GM19395 (cell line): ENCODE results near the gene PRKCE.

ENCODE experiments used
- ATAC-seq: cut with Tn5 transposase; IDR thresholded peaks from one replicate; pipeline ENCODE4 v1.9.1; 2021; ENCODE audit warnings: mild to moderate bottlenecking, moderate library complexity; ENCODE audit not compliant: unreplicated experiment

PRKCE gene

DNA sequence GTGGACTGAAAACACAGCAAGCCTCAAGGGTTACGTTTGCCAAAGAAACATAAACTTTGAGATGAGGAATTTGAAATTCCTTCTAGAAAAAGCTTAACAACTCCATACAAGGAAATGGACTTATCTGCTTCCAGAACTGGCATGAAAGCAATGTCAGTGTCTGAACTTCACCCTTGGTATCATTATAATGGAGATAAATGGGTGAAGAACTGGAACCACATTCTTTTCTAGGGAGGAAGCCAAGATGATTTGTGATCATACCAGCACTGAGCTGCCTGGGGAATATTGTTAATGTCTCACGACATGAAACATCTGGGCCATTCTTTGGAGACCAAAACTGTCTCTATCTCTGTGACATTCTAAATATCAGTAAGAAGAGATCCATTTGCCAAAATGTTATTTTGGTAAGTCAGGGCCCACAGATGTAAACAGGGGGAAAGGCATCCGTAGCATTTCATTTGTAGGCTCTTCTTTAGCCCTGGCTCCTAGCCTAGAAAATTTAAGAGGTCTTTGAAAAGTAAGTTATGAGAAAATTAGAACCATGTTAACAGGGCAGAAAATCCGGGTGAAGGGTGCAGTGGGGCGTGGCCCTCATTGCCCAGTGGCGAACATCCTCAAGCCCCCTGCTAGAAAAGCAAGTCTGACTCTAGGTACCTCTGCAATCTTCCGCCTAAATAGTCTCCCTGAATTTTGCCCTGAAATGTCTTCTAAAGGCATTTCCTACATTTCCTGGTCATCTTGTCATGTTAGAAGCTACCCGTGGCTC, 350.4 kb downstream of the PRKCE start:
- no peak for ATAC-seq

DNA sequence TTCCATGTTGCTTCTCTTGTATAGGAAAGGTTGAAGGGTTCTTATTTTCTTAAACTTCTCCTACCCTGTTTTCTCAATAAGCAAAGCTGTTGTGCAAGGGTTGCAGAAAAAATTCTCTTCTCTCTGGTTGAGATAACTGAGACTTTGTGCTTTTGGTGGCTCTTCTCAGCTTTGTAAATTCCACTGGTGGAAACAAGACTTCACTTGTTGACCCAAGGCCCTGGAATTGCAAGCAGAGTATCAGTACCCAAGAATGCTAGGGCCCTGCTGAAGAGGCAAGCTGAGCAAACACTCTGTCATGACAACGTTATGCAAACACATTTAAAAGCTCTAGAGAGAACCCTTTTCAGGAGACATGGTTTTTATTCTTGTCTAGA, 351.0 kb downstream of the PRKCE start:
- no peak for ATAC-seq

DNA sequence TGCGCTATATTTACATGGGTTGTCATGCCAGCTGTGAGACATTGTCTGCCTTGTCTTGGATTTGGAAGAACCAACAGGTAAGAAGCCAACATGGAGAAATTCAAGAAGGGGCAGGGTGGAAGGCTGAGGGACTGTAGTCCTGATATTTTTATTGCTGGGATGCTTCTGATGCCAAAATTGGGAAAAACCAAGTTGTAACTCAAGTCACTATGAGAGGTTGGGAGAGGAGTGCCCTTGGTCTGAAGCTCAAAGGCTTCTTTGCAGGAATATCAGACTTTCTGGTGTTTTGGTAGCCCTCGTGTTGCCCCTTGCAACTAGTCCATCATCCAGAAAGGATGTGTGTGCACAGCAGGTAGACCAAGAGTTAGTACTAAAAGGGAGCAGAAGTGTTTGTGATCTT, 351.5 kb downstream of the PRKCE start:
- no peak for ATAC-seq

DNA sequence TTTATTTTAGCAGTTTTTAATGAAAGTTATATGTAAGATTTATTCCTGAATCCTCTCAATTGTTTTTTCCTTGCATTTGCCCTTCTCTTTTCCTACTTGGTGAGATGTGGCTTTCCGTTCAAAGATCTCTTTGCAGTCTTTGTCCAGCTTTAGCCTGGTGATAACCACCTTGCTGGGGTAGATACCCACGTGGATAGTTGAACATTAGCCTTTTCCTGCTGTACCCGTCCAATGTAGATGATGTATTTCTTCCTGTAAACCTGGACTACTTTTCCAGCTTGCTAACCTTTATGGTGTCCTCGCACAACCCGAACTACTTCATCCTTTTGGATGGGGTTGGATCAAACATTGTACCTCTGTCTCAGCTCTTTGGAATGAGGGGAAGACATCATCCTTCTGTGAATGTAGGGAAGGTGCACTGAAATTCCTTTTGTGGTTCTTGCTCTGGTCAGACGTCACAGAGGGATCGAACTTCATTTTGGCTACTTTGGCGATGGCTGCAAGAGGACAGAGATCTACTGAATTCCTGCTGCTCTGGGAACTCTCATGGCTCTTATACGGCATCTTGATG, 352.5 kb downstream of the PRKCE start:
- ATAC-seq = no peak

DNA sequence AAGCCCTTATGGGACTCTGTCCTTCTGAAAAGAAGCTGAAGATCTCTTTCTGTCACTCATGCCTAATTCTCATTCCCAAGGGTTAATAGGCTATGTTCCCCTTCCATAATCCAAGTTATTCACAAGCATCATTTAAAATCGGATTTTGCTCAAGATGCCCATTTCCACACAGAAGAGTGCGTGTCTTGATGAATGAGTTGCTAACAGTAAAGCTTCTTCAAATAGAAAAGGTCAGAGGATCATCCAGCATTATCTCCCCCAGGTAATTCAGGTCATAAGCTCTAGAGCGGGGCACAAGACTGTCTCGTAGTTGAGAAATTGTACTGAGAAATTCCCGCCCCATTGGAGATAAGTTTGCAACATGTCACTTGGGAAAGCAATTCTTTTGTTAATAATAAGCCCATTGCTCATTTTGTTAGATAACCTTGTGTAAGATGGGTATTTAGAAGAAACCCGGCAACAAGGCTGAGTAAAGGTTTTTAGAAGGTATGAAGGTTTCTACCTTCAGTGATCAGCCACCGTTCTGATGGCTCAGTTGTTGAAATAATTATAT, 355.1 kb downstream of the PRKCE start:
- ATAC-seq = no peak

- ATAC-seq = no peak
These were observed 355.9 kb downstream of the PRKCE start for GRCh38 chr2:46007412-46007811.

- ATAC-seq = no peak
These were observed 356.8 kb downstream of the PRKCE start for GRCh38 chr2:46008091-46008870.

DNA sequence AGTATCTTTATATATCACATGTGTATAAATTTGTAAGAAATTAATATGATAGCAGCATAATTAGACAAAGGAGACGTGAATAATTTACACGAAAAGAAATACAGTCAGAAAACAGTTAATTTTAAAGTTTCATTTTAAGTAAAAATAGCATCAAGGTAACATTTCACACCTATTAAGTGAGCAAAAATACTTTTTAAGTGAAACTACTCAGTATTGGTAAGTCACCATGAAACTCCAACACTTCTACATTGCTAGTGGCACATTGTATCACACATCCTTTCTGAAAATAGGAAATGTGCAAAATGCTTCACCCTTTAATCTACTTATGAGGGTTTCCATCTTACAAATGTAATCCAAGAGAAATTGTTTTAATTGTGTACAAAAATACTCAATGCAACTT, 357.8 kb downstream of the PRKCE start:
- ATAC-seq = no peak

- no peak for ATAC-seq
These were observed 358.3 kb downstream of the PRKCE start for GRCh38 chr2:46009772-46010171.

- ATAC-seq = no peak
These were observed 358.9 kb downstream of the PRKCE start for GRCh38 chr2:46010223-46010924.

DNA sequence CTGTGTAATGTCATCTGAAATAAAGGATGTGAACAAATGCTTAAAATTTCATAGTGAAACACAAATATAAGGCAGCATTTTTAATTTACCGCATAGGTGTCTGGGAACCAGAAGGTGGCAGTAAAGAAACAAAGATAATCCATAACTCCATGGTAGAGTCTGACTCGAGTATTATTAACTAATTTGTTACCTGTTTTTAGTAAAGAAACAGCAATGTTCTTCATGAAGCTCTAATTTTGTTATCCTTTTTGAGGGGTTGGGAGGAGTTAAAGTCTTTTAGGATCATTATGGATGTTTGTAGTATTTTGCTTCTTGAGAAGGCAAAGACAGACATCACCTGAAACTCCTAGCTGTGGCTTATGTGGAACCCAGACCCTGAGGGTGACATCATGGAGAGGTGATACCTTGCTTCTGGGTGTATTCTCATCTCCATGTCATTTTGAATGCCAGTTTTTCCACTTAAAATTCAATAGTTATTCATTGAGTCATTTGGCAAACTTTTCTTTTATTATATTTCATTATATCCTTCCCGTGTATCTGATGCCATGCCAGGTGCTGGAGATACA, 359.5 kb downstream of the PRKCE start:
- ATAC-seq = peak; percentile 50

DNA sequence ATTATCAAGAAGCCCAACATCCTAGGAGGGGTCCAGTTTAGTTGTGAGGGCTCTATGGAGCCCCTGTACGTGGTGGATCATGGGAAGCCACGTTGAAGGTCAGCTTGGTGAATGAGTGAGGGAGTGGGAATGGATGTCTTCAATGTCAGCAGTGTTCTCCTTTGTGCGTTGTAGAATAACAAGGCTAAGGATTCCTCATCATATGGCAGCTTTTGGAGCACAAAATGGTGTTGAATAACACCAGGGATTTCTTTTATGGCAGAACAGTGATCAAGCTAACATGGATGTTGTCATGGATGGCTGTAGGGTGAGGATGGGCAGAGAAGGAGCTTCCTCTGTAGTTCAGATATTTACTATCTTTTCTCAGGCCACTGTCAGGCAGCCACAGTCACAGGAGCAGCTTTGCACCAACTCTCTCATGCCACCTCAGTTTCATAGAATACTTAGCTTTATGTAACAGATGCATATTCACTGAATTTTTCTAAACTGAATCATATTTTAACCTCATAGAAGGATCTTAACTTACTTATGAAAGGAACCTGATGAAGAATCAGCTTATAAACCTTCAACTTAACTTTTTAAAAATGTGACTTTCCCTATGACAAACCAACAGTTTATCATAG, 361.3 kb downstream of the PRKCE start:
- no peak for ATAC-seq

- ATAC-seq = no peak
These were observed 362.3 kb downstream of the PRKCE start for GRCh38 chr2:46013726-46014125.

- ATAC-seq = no peak
These were observed 363.6 kb downstream of the PRKCE start for GRCh38 chr2:46014911-46015654.

- ATAC-seq = no peak
These were observed 364.2 kb downstream of the PRKCE start for GRCh38 chr2:46015671-46016070.

- ATAC-seq = no peak
These were observed 364.6 kb downstream of the PRKCE start for GRCh38 chr2:46016091-46016490.

- no peak for ATAC-seq
These were observed 367.5 kb downstream of the PRKCE start for GRCh38 chr2:46018773-46019591.

- ATAC-seq = no peak
These were observed 368.9 kb downstream of the PRKCE start for GRCh38 chr2:46020416-46020815.
